HG02870 (cell line): ENCODE data around the gene PRR3.
"Not testable (repeated sequence)": the region's sequence is repeated elsewhere in the genome, so short reads cannot be mapped to it uniquely, and the experiment has no call there.

Experiments
- ATAC-seq: cut with Tn5 transposase; IDR thresholded peaks from one replicate; pipeline ENCODE4 v1.9.1; 2021; ENCODE audit warnings: mild to moderate bottlenecking, moderate library complexity; ENCODE audit not compliant: unreplicated experiment

PRR3 gene

DNA sequence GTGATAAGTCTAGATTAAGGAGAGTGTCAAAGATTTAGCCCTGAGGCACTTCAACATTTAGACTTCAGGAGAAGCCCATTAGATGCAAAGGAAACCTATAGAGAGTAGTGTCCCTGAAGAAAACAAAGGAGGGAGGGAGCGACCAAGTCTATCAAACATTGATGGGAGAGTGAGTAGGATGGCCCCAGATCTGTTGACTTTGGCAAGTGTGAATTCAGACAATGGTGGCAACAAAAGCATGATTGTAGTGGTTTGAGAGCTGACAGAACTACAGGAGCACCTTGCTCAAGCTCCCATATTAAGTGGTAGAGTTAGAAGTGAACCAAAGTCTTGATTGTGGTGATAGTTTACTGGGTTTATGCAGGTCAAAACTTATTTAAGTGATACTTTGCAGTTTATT is 13.2 kb downstream of the PRR3 start:
- ATAC-seq: no peak

GRCh38 chr6:30570740-30571074 is 13.6 kb downstream of the PRR3 start:
- peak; percentile 18 for ATAC-seq

DNA sequence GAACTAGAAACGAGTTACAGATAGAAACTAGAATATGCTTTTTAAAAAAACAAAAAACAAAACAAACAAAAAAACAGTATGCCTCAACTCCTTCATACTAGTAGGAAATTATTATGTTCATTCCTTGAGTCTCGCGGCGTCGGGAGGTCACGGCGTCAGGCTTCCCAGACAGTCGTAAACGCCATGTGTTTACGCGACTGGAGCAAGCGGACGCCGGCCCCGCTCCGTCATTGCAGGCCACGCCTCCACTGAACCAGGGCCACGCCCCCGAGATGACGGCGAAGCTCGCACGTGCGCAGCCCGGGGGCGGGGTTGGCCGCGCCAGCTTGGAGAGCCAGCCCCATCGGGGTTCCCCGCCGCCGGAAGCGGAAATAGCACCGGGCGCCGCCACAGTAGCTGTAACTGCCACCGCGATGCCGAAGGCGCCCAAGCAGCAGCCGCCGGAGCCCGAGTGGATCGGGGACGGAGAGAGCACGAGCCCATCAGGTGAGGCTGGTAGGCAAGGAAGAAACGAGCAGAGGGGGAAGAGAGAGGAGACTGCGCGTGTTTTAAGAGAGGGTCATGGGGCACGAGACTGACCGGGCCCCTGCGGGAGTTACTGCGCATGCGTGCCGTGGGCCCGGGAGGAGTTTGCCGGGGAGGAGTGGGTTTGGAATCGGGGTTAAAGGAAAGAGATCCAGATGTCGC is 14.1 kb downstream of the PRR3 start, which contains the start of gene ABCF1:
Gene ABCF1, plus strand, starts transcription at position 368 of the 687 bp plus-strand sequence. Its CDS starts 46 bp downstream, at position 414.
- ATAC-seq: peak; percentile 87

GRCh38 chr6:30571762-30572082 is 14.6 kb downstream of the PRR3 start:
- ATAC-seq: no peak

DNA sequence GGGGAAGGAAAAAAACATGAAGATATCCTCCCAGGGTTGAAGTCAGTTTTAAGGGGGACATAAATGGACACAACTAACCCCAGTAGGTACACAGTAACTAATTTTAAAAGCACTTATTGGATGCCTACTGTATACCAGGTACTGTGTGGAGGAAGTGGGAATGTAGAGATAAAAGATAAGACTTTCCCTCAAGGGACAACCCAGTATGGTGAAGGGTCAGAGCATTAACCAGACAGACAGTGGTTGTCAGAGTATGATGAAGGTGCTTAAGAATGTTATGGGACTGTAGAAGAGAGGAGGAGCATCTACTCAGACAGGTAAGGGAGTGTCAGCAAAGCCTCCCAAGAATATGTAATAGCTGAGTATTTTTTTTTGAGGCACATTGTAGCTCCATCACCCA is 15.1 kb downstream of the PRR3 start:
- ATAC-seq: no peak

GRCh38 chr6:30573113-30573512 is 16.0 kb downstream of the PRR3 start:
- ATAC-seq: no peak

- ATAC-seq: no peak
Measured at GRCh38 chr6:30578051-30578450, 21.0 kb downstream of the PRR3 start.

DNA sequence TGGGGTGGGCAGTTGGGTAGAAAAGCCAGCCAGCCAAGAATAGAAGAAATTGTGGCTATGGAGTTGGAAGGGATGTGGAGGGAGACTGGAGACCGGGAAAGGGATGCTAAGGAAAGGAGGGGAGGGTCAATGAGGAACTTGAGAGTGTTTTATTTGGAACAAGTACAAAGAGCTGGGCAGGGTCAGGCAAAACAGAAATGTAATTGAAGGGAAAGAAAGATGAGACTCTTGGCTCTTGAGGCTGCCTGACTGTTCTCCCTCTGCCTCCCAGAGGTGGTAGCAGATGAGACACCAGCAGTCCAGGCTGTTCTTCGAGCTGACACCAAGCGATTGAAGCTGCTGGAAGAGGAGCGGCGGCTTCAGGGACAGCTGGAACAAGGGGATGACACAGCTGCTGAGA is 26.8 kb downstream of the PRR3 start:
- no peak for ATAC-seq

- no peak for ATAC-seq
Measured at GRCh38 chr6:30589754-30590358, 32.8 kb downstream of the PRR3 start.

DNA sequence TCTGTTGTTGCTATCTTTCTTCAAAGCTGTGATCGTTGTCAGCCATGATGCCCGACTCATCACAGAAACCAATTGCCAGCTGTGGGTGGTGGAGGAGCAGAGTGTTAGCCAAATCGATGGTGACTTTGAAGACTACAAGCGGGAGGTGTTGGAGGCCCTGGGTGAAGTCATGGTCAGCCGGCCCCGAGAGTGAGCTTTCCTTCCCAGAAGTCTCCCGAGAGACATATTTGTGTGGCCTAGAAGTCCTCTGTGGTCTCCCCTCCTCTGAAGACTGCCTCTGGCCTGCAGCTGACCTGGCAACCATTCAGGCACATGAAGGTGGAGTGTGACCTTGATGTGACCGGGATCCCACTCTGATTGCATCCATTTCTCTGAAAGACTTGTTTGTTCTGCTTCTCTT is 33.4 kb downstream of the PRR3 start:
- ATAC-seq: no peak

GRCh38 chr6:30591008-30591407 is 33.9 kb downstream of the PRR3 start:
- ATAC-seq: no peak

- ATAC-seq: no peak
Measured at GRCh38 chr6:30592287-30592686, 35.2 kb downstream of the PRR3 start.

GRCh38 chr6:30597315-30598144 is 40.4 kb downstream of the PRR3 start:
- not testable (repeated sequence) for ATAC-seq

DNA sequence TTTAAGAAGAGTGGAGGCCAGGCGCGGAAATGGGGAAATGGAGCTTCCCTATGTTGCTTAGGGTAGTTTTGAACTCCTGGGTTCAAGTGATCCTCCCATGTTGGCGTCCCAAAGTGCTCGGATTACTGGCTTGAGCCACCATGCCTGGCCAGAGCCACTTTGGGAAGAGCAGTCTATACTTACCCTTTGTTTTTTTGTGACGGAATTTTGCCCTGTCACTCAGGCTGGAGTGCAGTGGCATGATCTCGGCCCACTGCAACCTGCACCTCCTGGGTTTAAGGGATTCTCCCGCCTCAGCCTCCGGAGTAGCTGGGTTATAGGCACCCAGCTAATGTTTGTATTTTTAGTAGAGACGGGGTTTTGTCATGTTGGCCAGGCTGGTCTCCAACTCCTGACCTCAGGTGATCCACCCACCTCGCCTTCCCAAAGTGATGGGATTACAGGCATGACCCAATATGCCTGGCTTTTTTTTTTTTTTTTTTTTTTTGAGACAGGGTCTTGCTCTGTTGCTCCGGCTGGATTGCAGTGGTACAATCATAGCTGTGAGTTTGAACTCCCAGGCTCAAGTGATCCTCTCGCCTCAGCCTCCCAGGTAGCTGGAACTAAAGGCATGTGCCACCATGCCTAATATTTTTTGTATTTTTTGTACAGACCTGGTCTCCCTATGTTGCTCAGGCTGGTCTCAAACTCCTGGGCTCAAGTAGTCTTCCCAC is 42.0 kb downstream of the PRR3 start:
- ATAC-seq: no peak

DNA sequence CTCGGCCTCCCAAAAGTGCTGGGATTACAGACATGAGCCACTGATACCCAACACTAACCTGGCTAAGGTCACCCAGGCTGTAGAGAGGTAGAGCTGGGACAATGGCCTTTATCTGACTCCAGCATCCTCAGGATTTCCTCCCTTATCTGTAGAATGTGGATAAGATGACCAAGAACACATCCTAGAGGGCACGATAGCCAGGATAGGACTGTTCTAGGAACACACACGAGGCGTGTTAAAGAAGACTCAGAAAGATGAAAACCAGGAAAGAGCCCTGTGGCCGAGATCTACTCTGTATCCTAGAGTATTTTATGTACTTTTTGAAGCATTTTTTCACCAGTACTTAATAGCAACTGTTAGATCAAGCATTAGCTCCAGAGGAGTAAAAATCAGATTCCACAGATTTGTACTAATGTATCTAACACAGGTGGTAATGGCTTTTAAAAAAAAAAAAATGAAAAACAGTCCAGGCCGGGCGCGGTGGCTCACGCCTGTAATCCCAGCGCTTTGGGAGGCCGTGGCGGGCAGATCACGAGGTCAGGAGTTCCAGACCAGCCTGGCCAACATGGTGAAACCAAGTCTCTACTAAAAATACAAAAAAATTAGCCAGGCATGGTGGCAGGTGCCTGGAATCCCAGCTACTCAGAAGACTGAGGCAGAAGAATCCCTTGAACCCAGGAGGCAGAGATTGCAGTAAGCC is 42.7 kb downstream of the PRR3 start:
- no peak for ATAC-seq

GRCh38 chr6:30600451-30600961 is 43.4 kb downstream of the PRR3 start:
- no peak for ATAC-seq

DNA sequence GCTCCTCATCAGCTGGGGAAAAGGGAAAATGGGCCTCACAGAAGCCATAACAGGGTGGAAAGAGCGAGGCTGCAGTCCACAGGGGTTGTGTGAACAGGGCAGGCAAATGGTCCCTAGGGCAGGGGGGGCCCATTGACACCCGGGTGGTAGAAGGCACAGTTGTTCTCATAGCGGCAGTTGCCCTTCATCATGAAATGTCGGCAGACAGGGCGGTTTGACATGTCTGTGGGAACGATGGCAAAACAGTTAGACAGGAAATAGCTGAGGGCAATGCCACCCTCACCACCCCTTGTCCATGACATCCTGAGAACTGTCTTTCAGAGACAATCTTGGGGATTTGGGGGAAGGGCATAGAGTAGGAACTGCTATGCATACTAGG is 44.3 kb downstream of the PRR3 start:
- no peak for ATAC-seq

DNA sequence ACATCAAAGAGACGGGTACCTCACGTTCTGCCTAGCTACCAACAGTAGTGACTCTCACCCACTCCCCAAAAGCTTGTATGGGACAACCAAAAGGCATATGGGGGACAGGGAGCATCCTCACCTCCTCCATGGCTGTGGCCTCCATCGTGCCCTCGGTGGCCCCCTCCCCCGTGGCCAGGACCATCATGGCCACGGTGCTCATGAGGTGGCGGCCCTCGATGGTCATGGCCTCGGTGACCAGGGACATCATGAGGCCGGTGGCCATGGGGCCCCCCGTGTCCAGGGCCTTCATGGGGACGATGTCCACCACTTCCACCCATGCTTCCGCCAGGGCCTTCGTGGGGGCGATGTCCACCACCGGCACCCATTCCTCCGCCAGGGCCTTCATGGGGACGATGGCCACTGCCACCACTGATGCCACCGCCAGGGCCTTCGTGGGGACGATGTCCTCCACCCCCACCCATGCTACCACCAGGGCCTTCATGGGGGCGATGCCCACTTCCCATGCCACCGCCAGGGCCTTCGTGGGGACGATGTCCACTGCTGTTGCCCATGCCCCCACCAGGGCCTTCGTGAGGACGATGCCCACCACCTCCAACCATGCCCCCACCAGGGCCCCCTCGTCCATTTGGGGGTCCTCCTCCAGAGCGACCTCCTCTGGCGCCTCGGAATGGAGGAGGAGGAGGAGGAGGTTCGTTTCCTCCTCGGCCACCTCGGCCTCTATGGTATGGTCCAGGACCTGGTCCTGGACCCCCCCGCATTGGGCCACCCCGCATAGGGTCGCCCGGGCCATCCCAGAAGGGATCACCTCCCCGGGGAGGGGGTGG is 44.9 kb downstream of the PRR3 start:
- no peak for ATAC-seq

GRCh38 chr6:30603961-30604360 is 46.9 kb downstream of the PRR3 start:
- ATAC-seq: no peak

GRCh38 chr6:30610065-30610464 is 53.0 kb downstream of the PRR3 start:
- ATAC-seq: no peak
